Stimulated activated naive CD8-positive, alpha-beta T cell treated with anti-CD3 and anti-CD28 coated beads, Interleukin-15, Interleukin-2, amounts not matched to agents 100 U/mL and 50 U/mL, for 24 hours (primary cell): Measurements from ENCODE around the gene WDR59.
"Not testable (repeated sequence)": the region's sequence is repeated elsewhere in the genome, so short reads cannot be mapped to it uniquely, and the experiment has no call there.

Experiments
- ATAC-seq: fragments of 150-1000 bp; cut with Tn5 transposase; one replicate; pipeline ENCODE4 v1.10.0; 2021
- DNase-seq: peaks from one replicate; pipeline ENCODE4 v3.0.0; 2021

Gene WDR59

GRCh38 chr16:74865922-74866598 is 118.9 kb downstream of the WDR59 start:
- ATAC-seq = no peak
- no peak for DNase-seq

- no peak for ATAC-seq
- no peak for DNase-seq
Observed at GRCh38 chr16:74862743-74863244, 122.1 kb downstream of the WDR59 start.

- ATAC-seq (no peak), DNase-seq (no peak)
Observed at GRCh38 chr16:74852500-74852875, 132.4 kb downstream of the WDR59 start.

GRCh38 chr16:74850027-74850426 is 134.9 kb downstream of the WDR59 start:
- DNase-seq (no peak), ATAC-seq (no peak)

GRCh38 chr16:74847202-74847601 is 137.7 kb downstream of the WDR59 start:
- DNase-seq = no peak
- ATAC-seq = no peak

- no peak for DNase-seq
- no peak for ATAC-seq
Observed at GRCh38 chr16:74846714-74847113, 138.2 kb downstream of the WDR59 start.

- DNase-seq (no peak), ATAC-seq (no peak)
Observed at GRCh38 chr16:74844041-74844980, 140.6 kb downstream of the WDR59 start.

- not testable (repeated sequence) for ATAC-seq, DNase-seq
Observed at GRCh38 chr16:74843381-74844035, 141.4 kb downstream of the WDR59 start.

GRCh38 chr16:74842413-74842812 is 142.5 kb downstream of the WDR59 start:
- ATAC-seq (no peak), DNase-seq (no peak)

- DNase-seq (no peak), ATAC-seq (no peak)
Observed at GRCh38 chr16:74841904-74842303, 143.0 kb downstream of the WDR59 start.

GRCh38 chr16:74841469-74841868 is 143.5 kb downstream of the WDR59 start:
- ATAC-seq = no peak
- no peak for DNase-seq

- no peak for ATAC-seq
Observed at GRCh38 chr16:74837056-74837455, 147.9 kb downstream of the WDR59 start.

GRCh38 chr16:74836111-74836671 is 148.7 kb downstream of the WDR59 start:
- ATAC-seq (no peak), DNase-seq (no peak)

More at GRCh38 chr16:74837056-74837455, 147.9 kb downstream of the WDR59 start:
- DNase-seq = no peak

- DNase-seq (no peak), ATAC-seq (no peak)
Observed at GRCh38 chr16:74832228-74832627, 152.7 kb downstream of the WDR59 start.

GRCh38 chr16:74831467-74831866 is 153.5 kb downstream of the WDR59 start:
- ATAC-seq = no peak
- no peak for DNase-seq

GRCh38 chr16:74830648-74831047 is 154.3 kb downstream of the WDR59 start:
- ATAC-seq (no peak), DNase-seq (no peak)

- no peak for DNase-seq
- no peak for ATAC-seq
Observed at GRCh38 chr16:74829637-74830036, 155.3 kb downstream of the WDR59 start.

GRCh38 chr16:74825941-74826340 is 159.0 kb downstream of the WDR59 start:
- ATAC-seq (no peak), DNase-seq (no peak)

- DNase-seq = no peak
- no peak for ATAC-seq
Observed at GRCh38 chr16:74825016-74825415, 159.9 kb downstream of the WDR59 start.
